ENCODE data around the gene MAGI2.

DNA sequence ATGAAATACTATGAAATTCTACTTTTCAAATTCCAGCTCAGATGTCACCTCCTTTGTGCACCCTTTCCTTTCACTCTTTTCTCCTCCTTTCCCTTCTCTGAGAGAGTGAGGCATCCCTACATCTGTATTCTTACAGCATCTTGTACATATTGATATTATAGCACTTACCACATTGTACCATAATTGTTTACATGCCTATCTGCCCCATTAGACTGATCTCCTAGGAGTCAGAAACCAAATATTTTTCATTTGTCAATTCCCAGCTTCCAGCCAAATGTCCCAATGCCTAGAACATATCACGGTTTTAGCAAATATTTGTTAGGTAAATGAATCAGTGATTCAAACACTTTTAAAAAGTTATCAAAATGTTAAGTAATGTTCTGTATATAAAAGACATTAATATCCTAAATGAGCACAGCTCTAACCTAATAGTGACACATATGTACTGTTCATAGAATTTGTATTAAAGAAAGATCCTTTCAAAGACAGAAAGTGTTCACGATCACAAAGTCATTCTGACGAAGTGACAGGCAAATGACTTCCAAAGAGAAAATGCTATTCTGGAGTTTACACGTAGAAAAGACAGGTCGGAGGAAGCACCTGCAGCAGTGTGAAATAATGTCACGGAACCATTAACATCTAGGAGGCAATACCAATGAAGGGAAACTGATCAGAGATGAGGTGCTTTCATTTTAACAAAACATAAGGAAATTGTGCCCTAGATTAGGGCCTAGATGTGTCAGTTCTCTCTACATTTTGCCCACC is 774.2 kb downstream of the MAGI2 start:
- TF ChIP-seq POLR2A (IDR thresholded peaks at IDR 0.05; ENCODE audit: low read length) = no peak
- no peak for TF ChIP-seq GATA1 (IDR thresholded peaks at IDR 0.05; ENCODE audit: low read depth, low read length)
